CD8-positive, alpha-beta memory T cell (primary cell): Measurements from ENCODE around the gene WHRN. TPM values are rescaled to one million over a fixed set of nuclear protein-coding genes. Genes with fewer than 3 reads are reported as not detected.
A peak's percentile ranks its signal among the peaks of the same experiment; 100 is the strongest.

Source experiments
- CTCF ChIA-PET: fragments of 350-600 bp; sonication (Branson Sonifier 250); formaldehyde crosslinking; loops from one replicate; lab custom pipeline; 2021; ENCODE audit warnings: antibody characterized with exemption; lab: Charles Lee
- POLR2A ChIA-PET: fragments of 350-600 bp; sonication (Branson Sonifier 250); formaldehyde crosslinking; loops from one replicate; lab custom pipeline; 2021; ENCODE audit warnings: antibody characterized with exemption; lab: Charles Lee
- DNase-seq, 5 donors: peaks; one replicate each; pipeline versions ENCODE4 v3.0.0 to v3.0.0-alpha.2; 2020 to 2022; ENCODE audit warnings: mixed read lengths in 1 of 5
- H3K27ac ChIP-seq: one replicate; pipeline ENCODE4 v1.7.0; 2013; ENCODE audit warnings: low read depth, mild to moderate bottlenecking, low read length, moderate library complexity
- H3K27me3 ChIP-seq: 2 replicates; pipeline ENCODE4 v1.7.0; 2013; ENCODE audit warnings: low read length, mild to moderate bottlenecking; ENCODE audit not compliant: insufficient read depth, poor library complexity, severe bottlenecking
- H3K36me3 ChIP-seq: 2 replicates; pipeline ENCODE4 v1.7.0; 2013; ENCODE audit warnings: mild to moderate bottlenecking, low read length, moderate library complexity; ENCODE audit not compliant: insufficient read depth
- H3K4me1 ChIP-seq: 2 replicates; pipeline ENCODE4 v1.7.0; 2013; ENCODE audit warnings: mild to moderate bottlenecking, low read length, moderate library complexity; ENCODE audit not compliant: insufficient read depth
- H3K4me3 ChIP-seq: 2 replicates; pipeline ENCODE4 v1.7.0; 2013; ENCODE audit warnings: mild to moderate bottlenecking, low read length
- H3K9me3 ChIP-seq: 2 replicates; pipeline ENCODE4 v1.7.0; 2013; ENCODE audit warnings: mild to moderate bottlenecking, low read length
- H3K27ac Mint-ChIP-seq, 8 donors: one replicate each; pipeline ENCODE4 v1.8.0; 2020 to 2021; ENCODE audit warnings: mixed read lengths in 8 of 8, mild to moderate bottlenecking in 6 of 8, inconsistent platforms in 3 of 8, moderate library complexity in 3 of 8
- H3K27me3 Mint-ChIP-seq, 2 donors: one replicate each; pipeline ENCODE4 v1.8.0; 2020 to 2021; ENCODE audit warnings: mixed read lengths in 2 of 2, mild to moderate bottlenecking in 1 of 2, moderate library complexity in 1 of 2
- H3K36me3 Mint-ChIP-seq, 3 donors: one replicate each; pipeline ENCODE4 v1.8.0; 2020 to 2021; ENCODE audit warnings: mixed read lengths in 3 of 3, inconsistent platforms in 1 of 3, mild to moderate bottlenecking in 1 of 3
- H3K4me1 Mint-ChIP-seq, 3 donors: one replicate each; pipeline ENCODE4 v1.8.0; 2020 to 2021; ENCODE audit warnings: mixed read lengths in 3 of 3, inconsistent platforms in 1 of 3, mild to moderate bottlenecking in 1 of 3
- H3K4me3 Mint-ChIP-seq, 7 donors: one replicate each; pipeline ENCODE4 v1.8.0; 2020 to 2021; ENCODE audit warnings: mixed read lengths in 7 of 7, mild to moderate bottlenecking in 6 of 7, moderate library complexity in 4 of 7, inconsistent platforms in 2 of 7
- H3K9me3 Mint-ChIP-seq, 5 donors: one replicate each; pipeline ENCODE4 v1.8.0; 2020 to 2022; ENCODE audit warnings: mixed read lengths in 5 of 5, mild to moderate bottlenecking in 3 of 5, moderate library complexity in 2 of 5, inconsistent platforms in 1 of 5
- polyA plus RNA-seq: library from polyadenylated mRNA; unstranded; fragments of 300-500 nt; fragmentation: Illumina TruSeq; gene quantifications from one replicate; pipeline ENCODE4 v1.2.3, GENCODE V29; 2021
- total RNA-seq, 2 experiments: library from RNA; stranded (reverse); gene quantifications; one replicate each; pipeline ENCODE4 v1.2.3, GENCODE V29; 2021

Gene WHRN
- total and polyA plus RNA-seq, 3 experiments from 2014 or later = 5.5 to 9.0 (median 8.6) TPM

GRCh38 chr9:114373960-114374730, 131.1 kb downstream of the WHRN start:
- POLR2A ChIA-PET = interaction anchor here (0.5 to 14.5 kb wide), 5 partner anchors 13 to 217 kb away, joined by 3 to 341 read pairs (median 5); partner anchors contain the start of gene AKNA
- Mint-ChIP-seq H3K9me3 (no peaks in the 10 kb centered on the region), H3K36me3 (peaks cover 32 to 94% (median 39%) of the 10 kb centered on the region in 3 donors), H3K27ac (peak overlapping the region; percentile 55 to 99 (median 93)), H3K4me3 (peak overlapping the region; percentile 40 to 85 (median 58)), H3K4me1 (peaks cover 91 to 97% (median 95%) of the 10 kb centered on the region in 3 donors), H3K27me3 (peaks cover 0 to 3% of the 10 kb centered on the region in 2 donors)
- H3K4me3 ChIP-seq = no peak overlapping the region
- H3K4me1 ChIP-seq = peaks cover 95% of the 10 kb centered on the region
- no peaks in the 10 kb centered on the region for H3K9me3 ChIP-seq
- no peaks in the 10 kb centered on the region for H3K27me3 ChIP-seq
- H3K27ac ChIP-seq = peak overlapping the region; percentile 39
- CTCF ChIA-PET = interaction anchor here (0.8 to 15.5 kb wide), 5 partner anchors 9 to 25 kb away, joined by 3 to 245 read pairs (median 9); partner anchors contain the start of gene AKNA
- peaks cover 60% of the 10 kb centered on the region for H3K36me3 ChIP-seq
- peak in 1 of 5 donors; percentile 56 for DNase-seq

- H3K27ac Mint-ChIP-seq = peak overlapping the region; percentile 81 to 99 (median 93)
- Histone ChIP-seq H3K27ac (peak overlapping the region; percentile 81), H3K27me3 (no peaks in the 10 kb centered on the region), H3K4me3 (peak overlapping the region; percentile 23), H3K4me1 (peaks cover 94% of the 10 kb centered on the region), H3K36me3 (peaks cover 56% of the 10 kb centered on the region), H3K9me3 (no peaks in the 10 kb centered on the region)
- H3K9me3 Mint-ChIP-seq = no peaks in the 10 kb centered on the region
- H3K4me1 Mint-ChIP-seq = peaks cover 89 to 97% (median 95%) of the 10 kb centered on the region in 3 donors
- peak; percentile 83 to 95 (median 91) for DNase-seq
- H3K27me3 Mint-ChIP-seq = peaks cover 0 to 3% of the 10 kb centered on the region in 2 donors
- peaks cover 24 to 92% (median 30%) of the 10 kb centered on the region in 3 donors for H3K36me3 Mint-ChIP-seq
- POLR2A ChIA-PET = interaction anchor here (0.5 to 14.5 kb wide), 8 partner anchors 10 to 215 kb away, joined by 3 to 341 read pairs (median 5); partner anchors contain the start of genes AKNA and ATP6V1G1
- CTCF ChIA-PET = interaction anchor here (1.1 to 15.5 kb wide), 9 partner anchors 10 to 130 kb away, joined by 3 to 245 read pairs (median 5); partner anchors contain the start of gene AKNA
- H3K4me3 Mint-ChIP-seq = peak overlapping the region; percentile 72 to 91 (median 82)
Observed at GRCh38 chr9:114372921-114373448, 132.3 kb downstream of the WHRN start.

GRCh38 chr9:114371973-114372917, 133.0 kb downstream of the WHRN start:
- DNase-seq = peak; percentile 30 to 67 (median 61)
- H3K4me3 ChIP-seq = peak overlapping the region; percentile 38
- Mint-ChIP-seq H3K9me3 (no peaks in the 10 kb centered on the region), H3K27me3 (peaks cover 0 to 3% of the 10 kb centered on the region in 2 donors), H3K4me1 (peaks cover 89 to 97% (median 96%) of the 10 kb centered on the region in 3 donors), H3K36me3 (peaks cover 18 to 92% (median 30%) of the 10 kb centered on the region in 3 donors), H3K4me3 (peak overlapping the region; percentile 72 to 91 (median 82)), H3K27ac (peak overlapping the region; percentile 81 to 99 (median 93))
- H3K9me3 ChIP-seq = no peaks in the 10 kb centered on the region
- no peaks in the 10 kb centered on the region for H3K27me3 ChIP-seq
- peak overlapping the region; percentile 81 for H3K27ac ChIP-seq
- ChIA-PET CTCF (interaction anchor here (1.1 to 15.5 kb wide), 11 partner anchors 9 to 131 kb away, joined by 3 to 245 read pairs (median 5); partner anchors contain the start of gene AKNA), POLR2A (interaction anchor here (0.5 to 14.5 kb wide), 7 partner anchors 9 to 363 kb away, joined by 3 to 341 read pairs (median 5); partner anchors contain the start of gene AKNA)
- peaks cover 94% of the 10 kb centered on the region for H3K4me1 ChIP-seq
- peaks cover 56% of the 10 kb centered on the region for H3K36me3 ChIP-seq

- Mint-ChIP-seq H3K36me3 (peaks cover 23 to 92% (median 33%) of the 10 kb centered on the region in 3 donors), H3K27ac (peak overlapping the region; percentile 81 to 99 (median 93)), H3K9me3 (no peaks in the 10 kb centered on the region), H3K4me3 (peak overlapping the region; percentile 72 to 91 (median 82)), H3K27me3 (peaks cover 0 to 3% of the 10 kb centered on the region in 2 donors), H3K4me1 (peaks cover 90 to 97% (median 96%) of the 10 kb centered on the region in 3 donors)
- POLR2A ChIA-PET = interaction anchor here (0.6 to 14.5 kb wide), 4 partner anchors 10 to 364 kb away, joined by 3 to 341 read pairs (median 6); partner anchors contain the start of gene AKNA
- Histone ChIP-seq H3K36me3 (peaks cover 52% of the 10 kb centered on the region), H3K9me3 (no peaks in the 10 kb centered on the region), H3K4me3 (peak overlapping the region; percentile 38), H3K27ac (peak overlapping the region; percentile 81), H3K4me1 (peaks cover 94% of the 10 kb centered on the region), H3K27me3 (no peaks in the 10 kb centered on the region)
- CTCF ChIA-PET = interaction anchor here (1.2 to 15.5 kb wide), 6 partner anchors 11 to 132 kb away, joined by 3 to 245 read pairs (median 4); partner anchors contain the start of gene AKNA
- DNase-seq = no peak
Observed at GRCh38 chr9:114371343-114371944, 133.8 kb downstream of the WHRN start.

- CTCF ChIA-PET = interaction anchor here (3.6 to 15.5 kb wide), 2 partner anchors 12 to 19 kb away, joined by 15 to 245 read pairs; partner anchors contain the start of gene AKNA
Observed at GRCh38 chr9:114370968-114371320, 134.3 kb downstream of the WHRN start.

GRCh38 chr9:114370251-114370967, 134.9 kb downstream of the WHRN start:
- Histone ChIP-seq H3K27me3 (no peaks in the 10 kb centered on the region), H3K9me3 (no peaks in the 10 kb centered on the region), H3K4me1 (peaks cover 97% of the 10 kb centered on the region), H3K27ac (peak overlapping the region; percentile 81), H3K4me3 (peak overlapping the region; percentile 36), H3K36me3 (peaks cover 49% of the 10 kb centered on the region)
- DNase-seq = no peak
- POLR2A ChIA-PET = interaction anchor here (1.6 to 14.5 kb wide), 2 partner anchors 9 to 17 kb away, joined by 8 to 341 read pairs; partner anchors contain the start of gene AKNA
- CTCF ChIA-PET = interaction anchor here (0.9 to 15.5 kb wide), 4 partner anchors 12 to 537 kb away, joined by 3 to 245 read pairs (median 10); partner anchors contain the start of gene AKNA
- Mint-ChIP-seq H3K27me3 (peaks cover 0 to 3% of the 10 kb centered on the region in 2 donors), H3K4me1 (peaks cover 93 to 100% (median 98%) of the 10 kb centered on the region in 3 donors), H3K27ac (peak overlapping the region; percentile 81 to 99 (median 94)), H3K9me3 (no peaks in the 10 kb centered on the region), H3K4me3 (peak overlapping the region in 5 of 7 donors; percentile 27 to 89 (median 82)), H3K36me3 (peaks cover 19 to 93% (median 32%) of the 10 kb centered on the region in 3 donors)

More at GRCh38 chr9:114370968-114371320, 134.3 kb downstream of the WHRN start:
- no peak for DNase-seq
- peak overlapping the region in 6 of 7 donors; percentile 80 to 91 (median 84) for H3K4me3 Mint-ChIP-seq
- peak overlapping the region; percentile 36 for H3K4me3 ChIP-seq
- H3K4me1 ChIP-seq = peaks cover 96% of the 10 kb centered on the region
- H3K27ac Mint-ChIP-seq = peak overlapping the region; percentile 81 to 99 (median 93)
- H3K27me3 Mint-ChIP-seq = peaks cover 0 to 3% of the 10 kb centered on the region in 2 donors
- H3K9me3 Mint-ChIP-seq = no peaks in the 10 kb centered on the region
- H3K36me3 Mint-ChIP-seq = peaks cover 23 to 93% (median 33%) of the 10 kb centered on the region in 3 donors
- H3K9me3 ChIP-seq = no peaks in the 10 kb centered on the region
- H3K4me1 Mint-ChIP-seq = peaks cover 93 to 100% (median 98%) of the 10 kb centered on the region in 3 donors
- POLR2A ChIA-PET = interaction anchor here (1.2 to 14.5 kb wide), 3 partner anchors 9 to 18 kb away, joined by 4 to 341 read pairs (median 8); partner anchors contain the start of gene AKNA
- peaks cover 49% of the 10 kb centered on the region for H3K36me3 ChIP-seq
- no peaks in the 10 kb centered on the region for H3K27me3 ChIP-seq
- peak overlapping the region; percentile 81 for H3K27ac ChIP-seq
